Measurements from ENCODE around the gene SIRT2.

- TF ChIP-seq CTCF (IDR thresholded peaks at IDR 0.05) (no peak), POLR2A (IDR thresholded peaks at IDR 0.05) (peak in 1 of 4 donors; percentile 46), EP300 (IDR thresholded peaks at IDR 0.05) (no peak), POLR2AphosphoS5 (IDR thresholded peaks at IDR 0.05) (no peak)
These were observed 798 bp upstream of the SIRT2 start for GRCh38 chr19:38900202-38900629.
